ENCODE results near the gene SERPINF2.

DNA sequence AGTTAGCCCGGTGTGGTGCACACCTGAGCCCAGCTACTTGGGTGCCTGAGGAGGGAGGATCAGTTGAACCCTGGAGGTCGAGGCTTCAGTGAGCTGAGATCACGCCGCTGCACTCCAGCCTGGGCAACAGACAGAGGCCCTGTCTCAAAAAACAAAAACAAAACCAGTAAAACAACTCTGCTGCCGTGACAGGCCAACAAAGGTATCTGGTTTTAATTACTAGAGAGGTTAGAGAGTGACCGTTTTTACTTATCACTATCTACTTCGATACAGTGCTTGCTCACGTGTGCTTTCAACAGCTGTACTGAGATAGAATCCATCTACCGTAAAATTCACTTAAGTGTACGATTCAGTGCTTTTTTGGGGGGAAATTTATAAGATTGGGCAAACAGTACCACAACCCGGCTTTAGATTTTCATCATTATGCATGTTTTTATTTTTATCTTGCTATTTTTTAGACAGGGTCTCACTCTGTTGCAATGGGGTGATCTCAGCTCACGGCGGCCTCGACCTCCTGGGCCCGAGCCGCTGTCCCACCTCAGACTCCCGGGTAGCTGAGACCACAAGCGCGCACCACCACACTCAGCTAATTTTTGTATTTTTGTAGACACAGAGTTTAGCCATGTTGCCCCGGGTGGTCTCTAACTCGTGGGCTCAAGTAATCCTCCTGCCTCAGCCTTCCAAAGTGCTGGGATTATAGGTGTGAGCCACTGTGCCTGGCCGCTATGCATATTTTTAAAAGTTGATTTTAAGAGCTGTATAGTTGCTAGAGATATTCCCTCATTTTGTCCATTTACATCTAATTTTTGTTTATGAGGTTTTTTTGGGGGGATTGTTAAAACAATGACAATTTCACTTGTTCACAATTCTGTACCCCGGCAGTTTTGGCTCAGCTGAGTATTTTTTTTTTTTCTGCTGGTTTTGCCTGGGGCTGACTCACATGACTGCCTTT lies 50.1 kb downstream of the SERPINF2 start:
- TF ChIP-seq, protein P1, sequence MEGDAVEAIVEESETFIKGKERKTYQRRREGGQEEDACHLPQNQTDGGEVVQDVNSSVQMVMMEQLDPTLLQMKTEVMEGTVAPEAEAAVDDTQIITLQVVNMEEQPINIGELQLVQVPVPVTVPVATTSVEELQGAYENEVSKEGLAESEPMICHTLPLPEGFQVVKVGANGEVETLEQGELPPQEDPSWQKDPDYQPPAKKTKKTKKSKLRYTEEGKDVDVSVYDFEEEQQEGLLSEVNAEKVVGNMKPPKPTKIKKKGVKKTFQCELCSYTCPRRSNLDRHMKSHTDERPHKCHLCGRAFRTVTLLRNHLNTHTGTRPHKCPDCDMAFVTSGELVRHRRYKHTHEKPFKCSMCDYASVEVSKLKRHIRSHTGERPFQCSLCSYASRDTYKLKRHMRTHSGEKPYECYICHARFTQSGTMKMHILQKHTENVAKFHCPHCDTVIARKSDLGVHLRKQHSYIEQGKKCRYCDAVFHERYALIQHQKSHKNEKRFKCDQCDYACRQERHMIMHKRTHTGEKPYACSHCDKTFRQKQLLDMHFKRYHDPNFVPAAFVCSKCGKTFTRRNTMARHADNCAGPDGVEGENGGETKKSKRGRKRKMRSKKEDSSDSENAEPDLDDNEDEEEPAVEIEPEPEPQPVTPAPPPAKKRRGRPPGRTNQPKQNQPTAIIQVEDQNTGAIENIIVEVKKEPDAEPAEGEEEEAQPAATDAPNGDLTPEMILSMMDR (IDR thresholded peaks at IDR 0.05) = no peak
- TF ChIP-seq POLR2AphosphoS5 (IDR thresholded peaks at IDR 0.05) = no peak
- no peak for TF ChIP-seq POLR2A (IDR thresholded peaks at IDR 0.05)

Measured in breast epithelium (tissue), 3 donors.